Thoracic aorta (tissue), 2 donors: ENCODE measurements around the gene ADAMTS2. TPM values are rescaled to one million over a fixed set of nuclear protein-coding genes. Genes with fewer than 3 reads are reported as not detected.

ENCODE experiments used
- ATAC-seq: fragments of 150-250 bp; one replicate; pipeline ENCODE4 v1.8.0; 2017; ENCODE audit warnings: low read depth; ENCODE audit not compliant: insufficient number of reproducible peaks, low FRiP score
- DNase-seq: peaks from one replicate; pipeline ENCODE4 v3.0.0-alpha.2; 2020; ENCODE audit warnings: low spot score
- H3K27ac ChIP-seq, 2 donors: fragments of 200-600 bp; sonication (generic); 1 replicate in 1 of 2; 2 replicates in 1 of 2; pipeline ENCODE4 v1.5.1; 2016; ENCODE audit warnings: mild to moderate bottlenecking in 2 of 2, moderate library complexity in 2 of 2
- H3K27me3 ChIP-seq: fragments of 200-600 bp; sonication (generic); replicated peaks from 2 replicates; pipeline ENCODE4 v1.6.0; 2016; ENCODE audit warnings: mild to moderate bottlenecking; ENCODE audit not compliant: insufficient read depth
- H3K36me3 ChIP-seq: fragments of 200-600 bp; sonication (generic); one replicate; pipeline ENCODE4 v1.5.1; 2016
- H3K4me1 ChIP-seq, 2 donors: fragments of 200-600 bp; sonication (generic); 1 replicate in 1 of 2; 2 replicates in 1 of 2; pipeline versions ENCODE4 v1.5.1 to v1.6.0; 2016; ENCODE audit warnings: low read depth in 2 of 2, mild to moderate bottlenecking in 1 of 2; ENCODE audit not compliant: control insufficient read depth in 1 of 2
- H3K4me3 ChIP-seq: fragments of 200-600 bp; sonication (generic); 2 replicates; pipeline ENCODE4 v1.5.1; 2016; ENCODE audit warnings: mild to moderate bottlenecking
- H3K9me3 ChIP-seq: fragments of 200-600 bp; sonication (generic); 2 replicates; pipeline ENCODE4 v1.5.1; 2016
- total RNA-seq, 2 donors: library from RNA; depleted of rRNA; stranded (reverse); fragments of >200 nt; gene quantifications; one replicate each; pipeline versions ENCODE4 v1.1.0 to v1.2.3, GENCODE V29; 2016
- TF ChIP-seq, protein P1 (sequence below): fragments of 200-600 bp; sonication (generic); IDR thresholded peaks from one replicate; pipeline ENCODE4 v1.5.1; 2019; ENCODE audit warnings: antibody characterized with exemption

ADAMTS2 gene
- total RNA-seq, 2 donors from 2014 or later = 34.4 to 60.7 TPM

- Histone ChIP-seq H3K27me3 (no peaks in the 10 kb centered on the region), H3K9me3 (peaks cover 12% of the 10 kb centered on the region), H3K4me3 (no peak overlapping the region), H3K27ac (peak overlapping the region in 1 of 2 donors; percentile 0), H3K36me3 (no peaks in the 10 kb centered on the region), H3K4me1 (peaks cover 0 to 10% of the 10 kb centered on the region in 2 donors)
- ATAC-seq (no peak), DNase-seq (no peak)
- TF ChIP-seq, protein P1, sequence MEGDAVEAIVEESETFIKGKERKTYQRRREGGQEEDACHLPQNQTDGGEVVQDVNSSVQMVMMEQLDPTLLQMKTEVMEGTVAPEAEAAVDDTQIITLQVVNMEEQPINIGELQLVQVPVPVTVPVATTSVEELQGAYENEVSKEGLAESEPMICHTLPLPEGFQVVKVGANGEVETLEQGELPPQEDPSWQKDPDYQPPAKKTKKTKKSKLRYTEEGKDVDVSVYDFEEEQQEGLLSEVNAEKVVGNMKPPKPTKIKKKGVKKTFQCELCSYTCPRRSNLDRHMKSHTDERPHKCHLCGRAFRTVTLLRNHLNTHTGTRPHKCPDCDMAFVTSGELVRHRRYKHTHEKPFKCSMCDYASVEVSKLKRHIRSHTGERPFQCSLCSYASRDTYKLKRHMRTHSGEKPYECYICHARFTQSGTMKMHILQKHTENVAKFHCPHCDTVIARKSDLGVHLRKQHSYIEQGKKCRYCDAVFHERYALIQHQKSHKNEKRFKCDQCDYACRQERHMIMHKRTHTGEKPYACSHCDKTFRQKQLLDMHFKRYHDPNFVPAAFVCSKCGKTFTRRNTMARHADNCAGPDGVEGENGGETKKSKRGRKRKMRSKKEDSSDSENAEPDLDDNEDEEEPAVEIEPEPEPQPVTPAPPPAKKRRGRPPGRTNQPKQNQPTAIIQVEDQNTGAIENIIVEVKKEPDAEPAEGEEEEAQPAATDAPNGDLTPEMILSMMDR = no peak
Observed at GRCh38 chr5:179303451-179304200, 41.6 kb downstream of the ADAMTS2 start.

DNA sequence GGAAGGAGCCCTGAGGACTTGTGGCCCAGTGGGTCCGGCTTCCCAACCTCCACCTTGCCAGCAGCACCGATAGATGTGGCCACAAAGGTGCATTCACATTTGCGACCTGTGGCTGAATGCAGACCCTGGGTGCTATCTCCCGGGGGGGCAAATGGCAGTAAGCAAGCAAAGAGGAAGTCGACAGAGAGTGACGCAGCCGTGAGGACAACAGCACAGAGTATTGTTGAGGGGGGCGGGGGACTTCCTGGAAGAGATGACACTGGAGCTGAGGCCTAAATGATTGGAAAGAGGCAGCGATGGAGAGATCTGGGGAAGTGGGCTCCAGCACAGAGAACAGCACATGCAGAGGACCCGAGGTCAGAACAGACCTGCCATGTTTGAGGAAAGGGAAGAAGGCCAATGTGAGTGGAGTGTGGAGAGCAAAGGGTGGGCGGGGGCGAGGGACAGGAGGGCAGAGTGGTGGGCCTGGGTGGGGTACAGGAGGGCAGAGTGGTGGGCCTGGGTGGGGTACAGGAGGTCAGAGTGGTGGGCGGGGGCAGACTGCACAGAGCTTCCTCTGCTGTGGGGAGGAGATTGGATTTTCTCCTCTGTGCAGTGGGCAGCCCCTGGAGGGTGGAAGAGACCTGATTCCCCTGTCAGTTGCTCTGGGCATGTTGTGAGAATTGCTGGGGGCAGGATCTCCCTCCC lies 42.6 kb downstream of the ADAMTS2 start:
- Histone ChIP-seq H3K4me1 (peaks cover 0 to 10% of the 10 kb centered on the region in 2 donors), H3K27me3 (no peaks in the 10 kb centered on the region), H3K36me3 (no peaks in the 10 kb centered on the region), H3K4me3 (no peak overlapping the region), H3K27ac (peak overlapping the region in 1 of 2 donors; percentile 0), H3K9me3 (peaks cover 12% of the 10 kb centered on the region)
- ATAC-seq (no peak), DNase-seq (no peak)
- TF ChIP-seq, protein P1 = no peak

- Histone ChIP-seq H3K4me3 (no peak overlapping the region), H3K4me1 (peaks cover 0 to 10% of the 10 kb centered on the region in 2 donors), H3K27ac (no peak overlapping the region), H3K27me3 (no peaks in the 10 kb centered on the region), H3K9me3 (peaks cover 12% of the 10 kb centered on the region), H3K36me3 (no peaks in the 10 kb centered on the region)
- ATAC-seq = no peak
- TF ChIP-seq, protein P1 = no peak
- DNase-seq = no peak
Observed at GRCh38 chr5:179301796-179302195, 43.5 kb downstream of the ADAMTS2 start.

DNA sequence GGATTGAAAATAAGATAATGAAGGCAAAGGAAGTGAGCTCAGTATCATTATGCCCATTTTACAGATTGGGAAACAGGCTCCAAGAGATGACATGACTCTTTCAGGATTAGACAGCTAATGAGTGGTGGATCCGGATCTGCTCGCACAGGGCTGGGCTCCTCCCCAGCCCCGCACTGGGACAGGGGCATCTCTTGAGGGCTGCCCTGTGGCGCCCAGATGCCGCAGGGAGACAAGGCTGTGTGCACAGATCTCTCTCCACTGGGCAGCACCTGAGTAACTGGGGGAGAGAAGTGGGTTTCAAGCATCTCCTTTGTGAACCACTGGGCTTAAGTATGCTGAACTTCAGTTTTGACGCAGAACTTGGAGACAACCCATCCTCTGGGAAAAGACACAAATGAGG lies 43.9 kb downstream of the ADAMTS2 start:
- ATAC-seq = no peak
- DNase-seq = no peak
- H3K4me3 ChIP-seq = no peak overlapping the region
- TF ChIP-seq, protein P1 = no peak
- H3K9me3 ChIP-seq = peaks cover 12% of the 10 kb centered on the region
- peaks cover 0 to 10% of the 10 kb centered on the region in 2 donors for H3K4me1 ChIP-seq
- H3K36me3 ChIP-seq = no peaks in the 10 kb centered on the region
- H3K27ac ChIP-seq = no peak overlapping the region
- H3K27me3 ChIP-seq = no peaks in the 10 kb centered on the region

GRCh38 chr5:179300581-179301180 lies 44.6 kb downstream of the ADAMTS2 start:
- Histone ChIP-seq H3K4me3 (no peak overlapping the region), H3K27me3 (no peaks in the 10 kb centered on the region), H3K27ac (no peak overlapping the region), H3K9me3 (peaks cover 11% of the 10 kb centered on the region), H3K36me3 (no peaks in the 10 kb centered on the region), H3K4me1 (peaks cover 0 to 12% of the 10 kb centered on the region in 2 donors)
- no peak for DNase-seq
- TF ChIP-seq, protein P1 = no peak
- ATAC-seq = no peak
